HUES6 (cell line): ENCODE measurements around the gene MIPOL1.

Experiments used
- H3K27ac ChIP-seq: 2 replicates; pipeline ENCODE4 v1.7.0; 2013; ENCODE audit warnings: low read depth, mild to moderate bottlenecking, low read length, inconsistent platforms
- H3K27me3 ChIP-seq: 2 replicates; pipeline ENCODE4 v1.6.1; 2013; ENCODE audit warnings: low read length; ENCODE audit not compliant: control insufficient read depth, insufficient read depth
- H3K36me3 ChIP-seq: 2 replicates; pipeline ENCODE4 v1.6.1; 2013; ENCODE audit warnings: low read length; ENCODE audit not compliant: control insufficient read depth, insufficient read depth
- H3K4me1 ChIP-seq: 2 replicates; pipeline ENCODE4 v1.6.1; 2013; ENCODE audit warnings: low read length; ENCODE audit not compliant: control insufficient read depth, insufficient read depth
- H3K4me3 ChIP-seq: 2 replicates; pipeline ENCODE4 v1.5.1; 2013; ENCODE audit warnings: low read depth, low read length
- H3K9ac ChIP-seq: one replicate; pipeline ENCODE4 v1.6.1; 2013; ENCODE audit warnings: mild to moderate bottlenecking, low read length
- H3K9me3 ChIP-seq: 2 replicates; pipeline ENCODE4 v1.6.1; 2013; ENCODE audit warnings: low read depth, low read length; ENCODE audit not compliant: control insufficient read depth, insufficient read depth

The MIPOL1 gene

DNA sequence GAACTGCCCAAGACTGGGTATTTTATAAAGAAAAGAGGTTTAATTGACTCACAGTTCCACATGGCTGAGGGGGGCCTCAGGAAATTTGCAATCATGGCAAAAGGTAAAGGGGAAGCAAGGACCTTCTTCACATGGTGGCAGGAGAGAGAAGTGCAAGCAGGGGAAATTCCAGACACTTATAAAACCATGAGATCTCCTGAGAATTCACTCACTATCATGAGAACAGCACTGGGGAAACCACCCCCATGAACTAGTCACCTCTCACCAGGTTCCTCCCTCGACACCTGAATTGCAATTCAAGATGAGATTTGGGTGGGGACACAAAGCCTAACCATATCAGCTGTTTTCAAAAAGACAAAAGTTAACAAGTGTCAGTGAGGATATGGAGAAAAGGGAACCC, 284.7 kb downstream of the MIPOL1 start:
- H3K36me3 ChIP-seq: no peaks in the 10 kb centered on the region
- no peak overlapping the region for H3K9ac ChIP-seq
- H3K27ac ChIP-seq: no peak overlapping the region
- H3K4me3 ChIP-seq: no peak overlapping the region
- no peaks in the 10 kb centered on the region for H3K27me3 ChIP-seq
- H3K9me3 ChIP-seq: no peaks in the 10 kb centered on the region
- H3K4me1 ChIP-seq: no peaks in the 10 kb centered on the region

GRCh38 chr14:37483672-37484071, 285.9 kb downstream of the MIPOL1 start:
- H3K36me3 ChIP-seq: no peaks in the 10 kb centered on the region
- H3K4me1 ChIP-seq: no peaks in the 10 kb centered on the region
- no peak overlapping the region for H3K27ac ChIP-seq
- H3K9ac ChIP-seq: no peak overlapping the region
- H3K4me3 ChIP-seq: no peak overlapping the region
- no peaks in the 10 kb centered on the region for H3K9me3 ChIP-seq
- no peaks in the 10 kb centered on the region for H3K27me3 ChIP-seq

DNA sequence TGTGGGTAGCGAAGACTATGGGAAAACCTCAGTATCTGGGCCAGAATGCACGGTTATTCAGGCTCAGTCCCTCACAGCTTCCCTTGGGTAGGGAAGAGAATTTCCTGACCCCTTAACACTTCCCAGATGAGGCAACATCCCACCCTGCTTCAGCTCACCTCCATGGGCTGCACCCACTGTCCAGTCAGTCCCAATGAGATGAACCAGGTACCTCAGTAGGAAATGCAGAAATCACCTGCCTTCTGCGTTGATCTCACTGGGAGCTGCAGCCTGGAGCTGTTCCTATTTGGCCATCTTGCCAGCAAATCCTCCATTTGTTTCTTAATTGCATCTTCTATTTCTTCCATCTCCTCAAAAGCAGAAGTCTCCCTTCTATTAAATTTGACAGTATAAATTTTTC, 292.9 kb downstream of the MIPOL1 start:
- no peaks in the 10 kb centered on the region for H3K9me3 ChIP-seq
- H3K9ac ChIP-seq: no peak overlapping the region
- H3K27ac ChIP-seq: no peak overlapping the region
- H3K36me3 ChIP-seq: no peaks in the 10 kb centered on the region
- H3K4me1 ChIP-seq: no peaks in the 10 kb centered on the region
- H3K4me3 ChIP-seq: no peak overlapping the region
- H3K27me3 ChIP-seq: no peaks in the 10 kb centered on the region

DNA sequence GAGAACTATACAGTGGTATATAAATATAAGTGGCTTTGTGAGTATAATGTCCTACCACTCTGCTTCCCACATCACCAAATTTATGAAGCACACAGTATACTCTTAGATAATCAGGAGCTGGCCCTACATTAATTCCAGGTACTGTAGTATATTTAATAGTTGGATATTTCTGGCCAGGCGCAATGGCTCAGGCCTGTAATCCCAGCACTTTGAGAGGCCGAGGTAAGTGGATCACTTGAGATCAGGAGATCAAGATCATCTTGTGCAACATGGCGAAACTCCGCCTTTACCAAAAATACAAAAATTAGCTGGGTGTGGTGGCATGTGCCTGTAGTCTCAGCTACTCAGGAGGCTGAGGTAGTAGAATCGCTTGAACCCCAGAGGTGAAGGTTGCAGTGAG, 293.3 kb downstream of the MIPOL1 start:
- Histone ChIP-seq H3K9me3 (no peaks in the 10 kb centered on the region), H3K4me3 (no peak overlapping the region), H3K36me3 (no peaks in the 10 kb centered on the region), H3K9ac (no peak overlapping the region), H3K4me1 (no peaks in the 10 kb centered on the region), H3K27me3 (no peaks in the 10 kb centered on the region), H3K27ac (no peak overlapping the region)

DNA sequence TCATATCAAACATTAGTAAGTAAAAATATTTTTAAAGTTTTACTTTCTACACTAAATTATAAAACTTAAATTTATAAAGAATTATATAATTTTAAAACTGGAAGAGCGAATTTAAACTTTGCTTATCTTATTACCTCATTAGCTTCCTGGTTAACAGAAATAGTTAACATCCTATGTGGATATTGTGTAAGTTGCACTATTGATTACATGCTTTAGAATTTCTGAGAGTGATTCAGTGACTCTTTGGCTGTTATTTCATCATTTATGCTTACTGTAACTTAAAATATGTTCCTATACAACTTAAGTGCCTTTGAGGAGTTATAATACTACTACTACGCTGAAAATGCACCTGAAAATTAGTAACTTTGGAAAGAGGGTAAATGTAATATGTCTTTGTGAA, 295.9 kb downstream of the MIPOL1 start:
- Histone ChIP-seq H3K9me3 (no peaks in the 10 kb centered on the region), H3K27me3 (no peaks in the 10 kb centered on the region)

DNA sequence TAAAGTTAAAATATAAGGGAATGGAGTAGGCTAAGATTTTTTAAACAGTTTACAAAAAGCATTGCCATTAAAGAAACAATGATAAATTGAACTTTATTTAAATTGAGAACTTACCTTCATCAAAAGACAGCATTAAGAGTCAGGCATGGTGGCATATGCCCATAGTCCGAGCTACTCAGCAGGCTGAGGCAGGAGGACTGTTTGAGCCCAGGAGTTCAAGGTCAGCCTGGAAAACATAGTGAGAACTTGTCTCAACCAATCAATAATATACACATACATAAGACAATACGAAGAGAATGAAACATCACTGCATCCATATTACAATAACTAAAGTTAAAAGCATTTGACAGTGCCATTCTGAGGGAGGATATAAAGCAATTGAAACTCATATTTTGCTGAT, 299.7 kb downstream of the MIPOL1 start:
- Histone ChIP-seq H3K9ac (no peak overlapping the region), H3K27me3 (no peaks in the 10 kb centered on the region), H3K4me1 (no peaks in the 10 kb centered on the region), H3K4me3 (no peak overlapping the region), H3K36me3 (no peaks in the 10 kb centered on the region), H3K9me3 (no peaks in the 10 kb centered on the region), H3K27ac (no peak overlapping the region)

More for the DNA sequence above, 295.9 kb downstream of the MIPOL1 start:
- Histone ChIP-seq H3K4me3 (no peak overlapping the region), H3K9ac (no peak overlapping the region), H3K27ac (no peak overlapping the region), H3K36me3 (no peaks in the 10 kb centered on the region), H3K4me1 (no peaks in the 10 kb centered on the region)

- H3K9me3 ChIP-seq: no peaks in the 10 kb centered on the region
- H3K27me3 ChIP-seq: no peaks in the 10 kb centered on the region
- H3K4me1 ChIP-seq: no peaks in the 10 kb centered on the region
- H3K36me3 ChIP-seq: no peaks in the 10 kb centered on the region
- H3K4me3 ChIP-seq: no peak overlapping the region
- no peak overlapping the region for H3K9ac ChIP-seq
- H3K27ac ChIP-seq: no peak overlapping the region
Observed at GRCh38 chr14:37501877-37502276, 304.1 kb downstream of the MIPOL1 start.

DNA sequence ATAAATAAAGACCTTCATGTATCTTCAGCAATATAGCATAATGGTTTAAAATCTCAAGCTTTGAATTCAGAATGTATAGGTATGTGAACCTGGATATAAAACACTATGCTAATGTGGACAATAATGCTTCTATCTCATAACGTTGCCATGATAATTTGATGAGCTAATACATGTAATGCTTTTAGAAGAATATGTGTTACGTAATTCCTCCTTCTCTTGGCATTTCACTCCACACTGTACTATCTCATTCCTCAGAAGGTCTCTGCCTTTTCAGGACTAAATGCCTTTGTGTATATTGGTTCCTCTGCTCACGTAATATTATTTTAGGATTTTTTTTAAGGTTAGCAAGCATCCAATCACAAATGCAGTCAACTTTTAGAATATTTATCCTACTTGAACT, 310.8 kb downstream of the MIPOL1 start:
- H3K9me3 ChIP-seq: no peaks in the 10 kb centered on the region
- H3K4me1 ChIP-seq: no peaks in the 10 kb centered on the region
- H3K9ac ChIP-seq: no peak overlapping the region

DNA sequence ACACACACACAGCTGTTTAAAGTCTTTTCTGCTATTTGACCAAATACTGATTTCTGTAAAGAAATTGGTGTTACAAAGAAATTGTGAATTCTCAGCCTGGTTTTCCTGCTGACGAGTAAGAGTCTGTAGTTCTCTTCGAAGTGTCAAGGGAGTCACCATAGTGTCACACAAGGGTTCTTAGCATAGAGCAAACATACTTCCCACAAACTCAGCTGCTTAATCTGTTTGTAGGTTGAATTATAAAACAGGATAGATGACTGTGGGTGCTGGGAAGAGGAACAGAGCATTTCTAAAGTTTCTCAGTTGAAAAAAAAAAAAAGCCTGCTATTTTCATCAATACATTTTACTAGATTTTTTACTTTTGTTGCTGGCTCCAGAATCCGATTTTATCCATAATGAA, 314.4 kb downstream of the MIPOL1 start:
- H3K27ac ChIP-seq: no peak overlapping the region
- H3K4me3 ChIP-seq: no peak overlapping the region
- H3K9ac ChIP-seq: no peak overlapping the region
- no peaks in the 10 kb centered on the region for H3K4me1 ChIP-seq
- H3K36me3 ChIP-seq: no peaks in the 10 kb centered on the region
- no peaks in the 10 kb centered on the region for H3K27me3 ChIP-seq
- no peaks in the 10 kb centered on the region for H3K9me3 ChIP-seq

More for the DNA sequence above, 310.8 kb downstream of the MIPOL1 start:
- no peaks in the 10 kb centered on the region for H3K36me3 ChIP-seq
- no peak overlapping the region for H3K27ac ChIP-seq
- no peak overlapping the region for H3K4me3 ChIP-seq
- H3K27me3 ChIP-seq: no peaks in the 10 kb centered on the region

- H3K4me1 ChIP-seq: no peaks in the 10 kb centered on the region
- no peaks in the 10 kb centered on the region for H3K9me3 ChIP-seq
- no peak overlapping the region for H3K4me3 ChIP-seq
- H3K27ac ChIP-seq: no peak overlapping the region
- no peaks in the 10 kb centered on the region for H3K27me3 ChIP-seq
- no peak overlapping the region for H3K9ac ChIP-seq
- no peaks in the 10 kb centered on the region for H3K36me3 ChIP-seq
Observed at GRCh38 chr14:37515771-37516170, 318.0 kb downstream of the MIPOL1 start.

DNA sequence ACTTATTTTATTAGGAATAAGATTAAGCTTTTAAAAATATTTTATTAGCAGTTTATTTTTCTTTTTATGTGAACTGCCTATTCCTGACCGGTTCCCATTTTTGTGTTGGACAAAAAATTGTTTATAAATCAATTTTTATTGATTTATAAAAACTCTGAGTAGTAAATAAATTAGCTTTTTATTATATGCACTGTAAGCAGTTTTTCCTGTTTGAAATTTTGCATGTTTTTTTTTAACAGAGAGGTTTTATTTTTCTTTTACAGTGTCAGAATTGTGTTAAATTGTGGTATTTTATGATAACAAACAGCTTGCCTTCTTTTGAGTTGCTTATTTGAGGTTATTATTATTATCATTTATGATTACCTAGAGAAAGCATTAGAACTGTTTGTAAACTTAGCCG, 329.3 kb downstream of the MIPOL1 start:
- Histone ChIP-seq H3K4me3 (no peak overlapping the region), H3K9me3 (no peaks in the 10 kb centered on the region), H3K27ac (no peak overlapping the region), H3K4me1 (no peaks in the 10 kb centered on the region), H3K9ac (no peak overlapping the region), H3K27me3 (no peaks in the 10 kb centered on the region), H3K36me3 (no peaks in the 10 kb centered on the region)

GRCh38 chr14:37539992-37540391, 342.3 kb downstream of the MIPOL1 start:
- no peaks in the 10 kb centered on the region for H3K36me3 ChIP-seq
- H3K4me3 ChIP-seq: no peak overlapping the region
- no peaks in the 10 kb centered on the region for H3K9me3 ChIP-seq

More at GRCh38 chr14:37539992-37540391, 342.3 kb downstream of the MIPOL1 start:
- Histone ChIP-seq H3K4me1 (no peaks in the 10 kb centered on the region), H3K9ac (no peak overlapping the region), H3K27ac (no peak overlapping the region), H3K27me3 (no peaks in the 10 kb centered on the region)
